ENCODE results near the gene CAST. TPM values are rescaled to one million over a fixed set of nuclear protein-coding genes. Genes with fewer than 3 reads are reported as not detected.
A peak's percentile ranks its signal among the peaks of the same experiment; 100 is the strongest.

Gene CAST
- total RNA-seq, 2 donors from 2014 or later, result 303 TPM

DNA sequence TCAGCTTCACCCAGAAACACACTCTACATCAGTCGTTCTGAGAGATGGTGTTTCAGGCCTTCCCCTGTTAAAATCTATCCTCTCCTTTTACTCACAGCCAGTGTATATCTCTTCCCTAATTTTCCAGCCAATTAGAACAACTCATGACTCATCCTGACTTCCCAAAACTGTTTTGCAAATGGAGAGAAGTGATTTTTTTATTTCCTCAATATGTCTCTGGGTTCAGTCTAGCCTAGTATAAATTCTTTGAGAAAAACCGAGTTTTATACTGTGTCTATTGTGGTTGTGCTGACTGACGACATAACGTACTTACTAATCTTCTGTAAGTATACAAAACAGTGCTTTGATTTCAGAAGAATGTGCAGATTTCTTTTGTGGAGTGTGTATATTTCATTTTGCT lies 28.4 kb upstream of the CAST start:
- peaks cover 8% of the 10 kb centered on the region for H3K4me1 Mint-ChIP-seq
- DNase-seq (no peak), ATAC-seq (no peak)
- H3K4me3 Mint-ChIP-seq, result no peak overlapping the region
- peaks cover 4% of the 10 kb centered on the region for H3K36me3 Mint-ChIP-seq (ENCODE audit: low read depth)
- H3K27ac Mint-ChIP-seq, result no peak overlapping the region
- no peaks in the 10 kb centered on the region for H3K9me3 ChIP-seq (ENCODE audit: control insufficient read depth, low read length, poor library complexity, severe bottlenecking)
- H3K27me3 Mint-ChIP-seq, result peaks cover 26% of the 10 kb centered on the region

DNA sequence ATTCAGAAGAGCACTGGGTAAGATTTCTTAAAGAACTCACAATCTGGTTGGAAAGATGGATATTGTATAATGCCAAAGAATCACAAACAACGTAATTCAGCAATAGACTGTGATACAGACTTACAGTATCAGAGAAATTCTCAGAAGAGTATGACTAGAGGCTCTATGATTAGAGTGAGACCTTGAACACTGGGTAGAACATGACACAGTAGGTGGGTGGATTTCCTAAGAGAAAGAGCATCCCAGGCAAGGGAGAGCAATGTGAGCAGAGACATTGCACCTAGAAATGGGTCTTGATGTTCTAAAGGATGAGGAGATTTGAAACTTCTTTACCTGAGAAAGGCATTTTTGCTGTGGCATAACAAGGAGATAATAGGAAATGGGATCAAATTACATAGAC lies 27.3 kb upstream of the CAST start:
- Mint-ChIP-seq H3K4me1 (peaks cover 3% of the 10 kb centered on the region), H3K27ac (no peak overlapping the region), H3K36me3 (ENCODE audit: low read depth) (peaks cover 4% of the 10 kb centered on the region), H3K4me3 (no peak overlapping the region), H3K27me3 (peaks cover 26% of the 10 kb centered on the region)
- DNase-seq, result no peak
- no peaks in the 10 kb centered on the region for H3K9me3 ChIP-seq (ENCODE audit: control insufficient read depth, low read length, poor library complexity, severe bottlenecking)
- no peak for ATAC-seq

DNA sequence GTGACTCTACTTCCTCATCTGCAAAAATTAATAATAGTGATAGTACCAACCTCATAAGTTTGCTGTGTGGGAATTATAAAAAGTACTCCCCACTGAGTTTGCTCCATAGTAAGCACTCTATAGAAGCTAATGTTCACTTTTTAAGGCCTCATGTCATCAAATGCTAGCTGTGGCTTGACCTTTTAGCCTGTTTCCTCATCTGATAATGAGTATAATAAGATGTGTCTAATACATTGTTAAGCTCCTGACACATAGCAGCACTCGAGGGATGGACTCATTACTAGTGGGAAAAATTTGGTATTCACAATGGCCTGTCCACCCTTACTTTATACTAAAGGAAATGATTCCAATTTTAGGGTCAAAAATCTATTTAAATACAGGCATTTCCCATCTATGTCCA lies 26.1 kb upstream of the CAST start:
- no peak overlapping the region for H3K4me3 Mint-ChIP-seq
- DNase-seq, result no peak
- ATAC-seq, result no peak
- no peak overlapping the region for H3K27ac Mint-ChIP-seq
- peaks cover 2% of the 10 kb centered on the region for H3K36me3 Mint-ChIP-seq (ENCODE audit: low read depth)
- H3K27me3 Mint-ChIP-seq, result peaks cover 26% of the 10 kb centered on the region
- H3K4me1 Mint-ChIP-seq, result no peaks in the 10 kb centered on the region
- H3K9me3 ChIP-seq (ENCODE audit: control insufficient read depth, low read length, poor library complexity, severe bottlenecking), result no peaks in the 10 kb centered on the region

- H3K27me3 Mint-ChIP-seq, result peaks cover 27% of the 10 kb centered on the region
- DNase-seq (no peak), ATAC-seq (no peak)
- no peak overlapping the region for H3K4me3 Mint-ChIP-seq
- H3K27ac Mint-ChIP-seq, result no peak overlapping the region
- H3K36me3 Mint-ChIP-seq (ENCODE audit: low read depth), result peaks cover 2% of the 10 kb centered on the region
- H3K9me3 ChIP-seq (ENCODE audit: control insufficient read depth, low read length, poor library complexity, severe bottlenecking), result no peaks in the 10 kb centered on the region
- H3K4me1 Mint-ChIP-seq, result peaks cover 3% of the 10 kb centered on the region
These were observed 25.6 kb upstream of the CAST start for GRCh38 chr5:96636594-96636993.

DNA sequence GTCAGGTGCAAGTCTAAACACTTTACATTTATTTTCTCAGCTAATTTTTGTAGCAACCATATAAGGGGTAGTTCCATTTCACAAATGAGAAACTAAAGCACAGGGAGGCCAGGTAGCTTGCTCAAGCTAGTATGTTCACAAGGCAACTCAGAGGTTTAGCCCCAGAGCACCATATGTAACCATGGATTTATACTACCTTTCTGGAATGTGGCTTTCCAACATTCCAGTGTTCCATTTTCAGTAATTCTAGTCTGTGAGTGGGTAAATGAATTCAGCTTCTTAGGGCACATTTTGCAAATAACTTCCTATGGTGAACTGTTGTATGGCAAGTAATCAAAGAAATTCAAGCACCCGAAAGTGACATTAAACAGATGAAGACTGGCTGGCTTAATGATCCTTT lies 25.0 kb upstream of the CAST start:
- H3K9me3 ChIP-seq (ENCODE audit: control insufficient read depth, low read length, poor library complexity, severe bottlenecking), result no peaks in the 10 kb centered on the region
- Mint-ChIP-seq H3K36me3 (ENCODE audit: low read depth) (peaks cover 2% of the 10 kb centered on the region), H3K4me3 (no peak overlapping the region), H3K27me3 (peaks cover 33% of the 10 kb centered on the region), H3K4me1 (peaks cover 9% of the 10 kb centered on the region), H3K27ac (no peak overlapping the region)
- no peak for ATAC-seq
- DNase-seq, result no peak

GRCh38 chr5:96638561-96638960 lies 23.6 kb upstream of the CAST start:
- Mint-ChIP-seq H3K36me3 (ENCODE audit: low read depth) (peaks cover 2% of the 10 kb centered on the region), H3K4me3 (no peak overlapping the region), H3K27ac (no peak overlapping the region), H3K27me3 (peaks cover 32% of the 10 kb centered on the region), H3K4me1 (peaks cover 9% of the 10 kb centered on the region)
- no peak for ATAC-seq
- no peaks in the 10 kb centered on the region for H3K9me3 ChIP-seq (ENCODE audit: control insufficient read depth, low read length, poor library complexity, severe bottlenecking)
- DNase-seq, result no peak

- no peak overlapping the region for H3K27ac Mint-ChIP-seq
- DNase-seq, result no peak
- no peak for ATAC-seq
- no peak overlapping the region for H3K4me3 Mint-ChIP-seq
- peaks cover 11% of the 10 kb centered on the region for H3K27me3 Mint-ChIP-seq
- H3K36me3 Mint-ChIP-seq (ENCODE audit: low read depth), result no peaks in the 10 kb centered on the region
- H3K9me3 ChIP-seq (ENCODE audit: control insufficient read depth, low read length, poor library complexity, severe bottlenecking), result no peaks in the 10 kb centered on the region
- H3K4me1 Mint-ChIP-seq, result peaks cover 9% of the 10 kb centered on the region
These were observed 21.5 kb upstream of the CAST start for GRCh38 chr5:96640696-96641095.

GRCh38 chr5:96641368-96642280 lies 20.6 kb upstream of the CAST start:
- peak overlapping the region; percentile 90 for H3K27ac Mint-ChIP-seq

GRCh38 chr5:96642281-96642640 lies 19.9 kb upstream of the CAST start:
- Mint-ChIP-seq H3K4me1 (peaks cover 9% of the 10 kb centered on the region), H3K36me3 (ENCODE audit: low read depth) (no peaks in the 10 kb centered on the region), H3K27ac (no peak overlapping the region), H3K4me3 (no peak overlapping the region), H3K27me3 (peaks cover 8% of the 10 kb centered on the region)
- no peak for DNase-seq
- no peaks in the 10 kb centered on the region for H3K9me3 ChIP-seq (ENCODE audit: control insufficient read depth, low read length, poor library complexity, severe bottlenecking)
- no peak for ATAC-seq

More at GRCh38 chr5:96641368-96642280, 20.6 kb upstream of the CAST start:
- H3K36me3 Mint-ChIP-seq (ENCODE audit: low read depth), result no peaks in the 10 kb centered on the region
- H3K9me3 ChIP-seq (ENCODE audit: control insufficient read depth, low read length, poor library complexity, severe bottlenecking), result no peaks in the 10 kb centered on the region
- ATAC-seq (no peak), DNase-seq (no peak)
- peaks cover 9% of the 10 kb centered on the region for H3K4me1 Mint-ChIP-seq
- H3K4me3 Mint-ChIP-seq, result peak overlapping the region; percentile 56
- peaks cover 8% of the 10 kb centered on the region for H3K27me3 Mint-ChIP-seq

GRCh38 chr5:96645091-96645490 lies 17.1 kb upstream of the CAST start:
- H3K36me3 Mint-ChIP-seq (ENCODE audit: low read depth), result no peaks in the 10 kb centered on the region
- ATAC-seq, result no peak
- no peak overlapping the region for H3K4me3 Mint-ChIP-seq

DNA sequence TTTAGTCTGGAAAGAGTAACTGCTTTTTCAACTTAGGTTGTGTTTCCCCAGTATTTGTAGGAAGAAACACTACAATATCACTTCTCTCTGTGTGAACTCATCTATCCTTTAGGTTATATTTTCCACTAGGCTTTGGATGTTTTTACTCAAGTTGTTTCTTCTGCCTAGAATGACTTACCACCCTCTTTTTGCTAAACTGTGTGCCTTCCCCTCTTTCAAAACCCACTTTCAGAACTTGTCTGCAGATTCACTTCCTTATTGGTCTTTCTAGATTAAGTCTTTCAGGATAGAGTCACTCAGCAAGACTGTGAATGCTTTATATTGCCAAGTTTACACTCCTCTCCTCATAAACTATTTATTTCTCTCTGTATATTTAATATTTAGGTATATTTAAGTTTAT lies 14.2 kb upstream of the CAST start:
- H3K27ac Mint-ChIP-seq, result no peak overlapping the region
- H3K9me3 ChIP-seq (ENCODE audit: control insufficient read depth, low read length, poor library complexity, severe bottlenecking), result no peaks in the 10 kb centered on the region
- H3K27me3 Mint-ChIP-seq, result peaks cover 16% of the 10 kb centered on the region
- H3K4me1 Mint-ChIP-seq, result peaks cover 7% of the 10 kb centered on the region
- DNase-seq (no peak), ATAC-seq (no peak)
- H3K36me3 Mint-ChIP-seq (ENCODE audit: low read depth), result no peaks in the 10 kb centered on the region
- no peak overlapping the region for H3K4me3 Mint-ChIP-seq

More at GRCh38 chr5:96645091-96645490, 17.1 kb upstream of the CAST start:
- Mint-ChIP-seq H3K27ac (no peak overlapping the region), H3K27me3 (peaks cover 8% of the 10 kb centered on the region), H3K4me1 (peaks cover 9% of the 10 kb centered on the region)
- DNase-seq, result no peak
- no peaks in the 10 kb centered on the region for H3K9me3 ChIP-seq (ENCODE audit: control insufficient read depth, low read length, poor library complexity, severe bottlenecking)

- H3K4me3 Mint-ChIP-seq, result no peak overlapping the region
- peaks cover 16% of the 10 kb centered on the region for H3K27me3 Mint-ChIP-seq
- ATAC-seq, result no peak
- H3K4me1 Mint-ChIP-seq, result peaks cover 7% of the 10 kb centered on the region
- no peak for DNase-seq
- no peaks in the 10 kb centered on the region for H3K36me3 Mint-ChIP-seq (ENCODE audit: low read depth)
- H3K27ac Mint-ChIP-seq, result no peak overlapping the region
- H3K9me3 ChIP-seq (ENCODE audit: control insufficient read depth, low read length, poor library complexity, severe bottlenecking), result no peaks in the 10 kb centered on the region
These were observed 13.6 kb upstream of the CAST start for GRCh38 chr5:96648593-96648992.

GRCh38 chr5:96649251-96649662 lies 12.9 kb upstream of the CAST start:
- Mint-ChIP-seq H3K27me3 (peaks cover 20% of the 10 kb centered on the region), H3K27ac (no peak overlapping the region), H3K4me3 (no peak overlapping the region), H3K4me1 (peaks cover 9% of the 10 kb centered on the region), H3K36me3 (ENCODE audit: low read depth) (peaks cover 1% of the 10 kb centered on the region)
- DNase-seq (no peak), ATAC-seq (no peak)
- H3K9me3 ChIP-seq (ENCODE audit: control insufficient read depth, low read length, poor library complexity, severe bottlenecking), result no peaks in the 10 kb centered on the region
